AG04449 (cell line): ENCODE measurements around the gene KRT16.
"Not testable (repeated sequence)": the region's sequence is repeated elsewhere in the genome, so short reads cannot be mapped to it uniquely, and the experiment has no call there.

Experiments used
- CTCF ChIA-PET: fragments of 350-600 bp; formaldehyde crosslinking; extraction: SDS; loops from one replicate; lab custom pipeline; 2021; ENCODE audit warnings: antibody characterized with exemption; lab: Yijun Ruan, JAX
- POLR2A ChIA-PET: fragments of 400-600, 350-600 bp; formaldehyde crosslinking; extraction: SDS; loops from one replicate; lab custom pipeline; 2020; ENCODE audit warnings: antibody characterized with exemption, inconsistent platforms; lab: Yijun Ruan, JAX
- DNase-seq: peaks from one replicate; pipeline ENCODE4 v3.0.0-alpha.2; 2010; ENCODE audit warnings: low read depth, low spot score
- H3K4me3 ChIP-seq: 2 replicates; pipeline ENCODE4 v1.5.1; 2011; ENCODE audit warnings: low read depth, mild to moderate bottlenecking, control low read depth, low read length
- CTCF ChIP-seq: IDR thresholded peaks from one replicate; pipeline ENCODE4 v1.5.1; 2011; ENCODE audit warnings: mild to moderate bottlenecking, moderate library complexity, low read length, control low read depth, inconsistent platforms; ENCODE audit not compliant: insufficient read depth; ENCODE audit errors: missing control alignments

Gene KRT16

GRCh38 chr17:41586863-41587495 lies 25.6 kb downstream of the KRT16 start, which contains the start of gene KRT14:
KRT14 (minus strand) TSS chr17:41586895; CDS start chr17:41586834, 61 bp downstream.
- no peak within 1 kb of the TSS for H3K4me3 ChIP-seq
- ChIA-PET CTCF (interaction anchor here (1.1 to 3.1 kb wide), 2 partner anchors 62 to 109 kb away, joined by 4 to 15 read pairs; no protein-coding TSS in a partner anchor), POLR2A (no interaction called here)
- no peak for TF ChIP-seq CTCF
- DNase-seq, result no peak

GRCh38 chr17:41585301-41586056 lies 27.1 kb downstream of the KRT16 start:
- no peak overlapping the region for H3K4me3 ChIP-seq
- POLR2A ChIA-PET, result no interaction called here
- TF ChIP-seq CTCF, result no peak
- CTCF ChIA-PET, result interaction anchor here (1.0 to 3.1 kb wide), 4 partner anchors 10 to 63 kb away, joined by 3 to 15 read pairs (median 4); partner anchors contain the start of gene KRT9
- DNase-seq, result no peak

GRCh38 chr17:41584331-41584927 lies 28.1 kb downstream of the KRT16 start:
- DNase-seq, H3K4me3 ChIP-seq, POLR2A ChIA-PET: not testable (repeated sequence)
- CTCF ChIA-PET, result interaction anchor here (1.0 to 3.1 kb wide), 4 partner anchors 9 to 64 kb away, joined by 3 to 15 read pairs (median 4); partner anchors contain the start of gene KRT9

- ChIA-PET POLR2A (no interaction called here), CTCF (interaction anchor here (1.1 to 3.6 kb wide), 4 partner anchors 10 to 79 kb away, joined by 4 to 23 read pairs (median 6); no protein-coding TSS in a partner anchor)
- DNase-seq, result no peak
Measured at GRCh38 chr17:41583137-41584127, 29.1 kb downstream of the KRT16 start.

GRCh38 chr17:41582061-41582968 lies 30.3 kb downstream of the KRT16 start:
- POLR2A ChIA-PET, H3K4me3 ChIP-seq, DNase-seq: not testable (repeated sequence)
- CTCF ChIA-PET, result interaction anchor here (0.6 to 3.6 kb wide), 11 partner anchors 9 to 84 kb away, joined by 3 to 23 read pairs (median 5); no protein-coding TSS in a partner anchor

More at GRCh38 chr17:41583137-41584127, 29.1 kb downstream of the KRT16 start:
- no peak for TF ChIP-seq CTCF
- H3K4me3 ChIP-seq, result no peak overlapping the region
